HepG2 (cell line): ENCODE measurements around the gene FAM222A. TPM values are rescaled to one million over a fixed set of nuclear protein-coding genes. Genes with fewer than 3 reads are reported as not detected.

ENCODE experiments used
- ATAC-seq: fragments of 200-7000 bp; cut with Tn5 transposase; 3 replicates; pipeline ENCODE4 v1.9.1; 2020; ENCODE audit warnings: mild to moderate bottlenecking, moderate library complexity
- BruUV-seq: library from RNA; stranded (reverse); fragments of 400-500 nt; replicated peaks from 2 replicates; lab custom pipeline; 2021; lab: Mats Ljungman, UMichigan
- CTCF ChIA-PET: fragments of 300-600 bp; formaldehyde crosslinking; extraction: SDS; loops from one replicate; lab custom pipeline; 2021; ENCODE audit warnings: low total read pairs, inconsistent platforms, low intra/inter-chr PET ratio; lab: Yijun Ruan, JAX
- POLR2A ChIA-PET: fragments of 350-600 bp; sonication (Branson Sonifier 250); formaldehyde crosslinking; loops from one replicate; lab custom pipeline; 2020; ENCODE audit warnings: antibody characterized with exemption, inconsistent platforms; lab: Yijun Ruan, JAX
- DNase-seq: peaks from one replicate; pipeline ENCODE4 v3.0.0-alpha.2; 2015; ENCODE audit warnings: low spot score
- FAIRE-seq: peaks from 3 replicates; lab custom pipeline; 2011; peaks lifted over from hg19 to GRCh38; lab: Jason Lieb, UNC
- H2AFZ ChIP-seq: one replicate; pipeline ENCODE4 v1.6.1; 2011; ENCODE audit warnings: low read length, inconsistent platforms
- H3K27ac ChIP-seq: fragments of 300-600 bp; 3 replicates; pipeline ENCODE4 v1.8.0; 2011; ENCODE audit warnings: mixed run types, mild to moderate bottlenecking, mixed read lengths, low read length, inconsistent platforms; ENCODE audit not compliant: insufficient read depth; ENCODE audit errors: extremely low read length
- H3K27me3 ChIP-seq, 2 experiments: fragments of 200-600 bp in 1 of 2; 2 replicates in 1 of 2; 3 replicates in 1 of 2; pipeline versions ENCODE4 v1.6.0 to v1.8.0; 2011; ENCODE audit warnings: low read length in 2 of 2, mild to moderate bottlenecking in 2 of 2, moderate library complexity in 2 of 2, inconsistent platforms in 1 of 2; ENCODE audit not compliant: insufficient read depth in 2 of 2, control insufficient read depth in 1 of 2
- H3K36me3 ChIP-seq, 2 experiments: fragments of 200-600 bp in 1 of 2; replicated peaks in 1 of 2; 2 replicates in 1 of 2; 3 replicates in 1 of 2; pipeline versions ENCODE4 v1.5.1 to v1.8.0; 2011; ENCODE audit warnings: low read length in 2 of 2, inconsistent platforms in 1 of 2; ENCODE audit not compliant: insufficient read depth in 2 of 2, control insufficient read depth in 1 of 2
- H3K4me1 ChIP-seq: 2 replicates; pipeline ENCODE4 v1.5.1; 2012; ENCODE audit warnings: low read length, inconsistent platforms; ENCODE audit not compliant: insufficient read depth
- H3K4me2 ChIP-seq: 2 replicates; pipeline ENCODE4 v1.6.0; 2011; ENCODE audit warnings: low read depth, low read length, inconsistent platforms
- H3K4me3 ChIP-seq, 3 experiments: fragments of 200-600 bp in 1 of 3; sonication (generic), shearing (Covaris generic) in 1 of 3; replicated peaks in 1 of 3; 2 replicates each; pipeline ENCODE4 v1.5.1; 2011 to 2016; ENCODE audit warnings: low read length in 3 of 3, inconsistent platforms in 2 of 3, low read depth in 2 of 3, mild to moderate bottlenecking in 2 of 3, control low read depth in 1 of 3, mixed read lengths in 1 of 3; ENCODE audit not compliant: insufficient read depth in 1 of 3
- H3K79me2 ChIP-seq: one replicate; pipeline ENCODE4 v1.6.1; 2011; ENCODE audit warnings: low read length, inconsistent platforms; ENCODE audit not compliant: insufficient read depth
- H3K9ac ChIP-seq: 2 replicates; pipeline ENCODE4 v1.6.0; 2011; ENCODE audit warnings: mild to moderate bottlenecking, low read depth, low read length, inconsistent platforms; ENCODE audit not compliant: insufficient read depth
- H3K9me3 ChIP-seq: 2 replicates; pipeline ENCODE4 v1.5.1; 2012; ENCODE audit warnings: mild to moderate bottlenecking, low read length
- H4K20me1 ChIP-seq: 2 replicates; pipeline ENCODE4 v1.6.0; 2011; ENCODE audit warnings: inconsistent platforms, mild to moderate bottlenecking, low read length, moderate library complexity; ENCODE audit not compliant: insufficient read depth
- FOXO1 ChIP-seq: sonication (generic); formaldehyde crosslinking; IDR thresholded peaks from 2 replicates; pipeline ENCODE4 v1.4.0; 2020; ENCODE audit warnings: missing genetic modification reagents
- HNRNPL ChIP-seq: fragments of 200-400 bp; formaldehyde crosslinking; IDR thresholded peaks from 2 replicates; pipeline ENCODE4 v1.6.1; 2017; ENCODE audit warnings: mild to moderate bottlenecking, low read depth, low read length
- JDP2 ChIP-seq: sonication (generic); formaldehyde crosslinking; IDR thresholded peaks from 2 replicates; pipeline ENCODE4 v1.8.1; 2022; ENCODE audit warnings: missing genetic modification reagents, borderline replicate concordance
- MAFF ChIP-seq: IDR thresholded peaks from 2 replicates; pipeline ENCODE4 v1.6.1; 2011; ENCODE audit warnings: low read depth, low read length, improper control_type of control experiment
- MBD4 ChIP-seq: IDR thresholded peaks from 2 replicates; pipeline ENCODE4 v1.6.1; 2012; ENCODE audit warnings: low read length, inconsistent platforms, borderline replicate concordance
- SATB2 ChIP-seq: sonication (generic); formaldehyde crosslinking; IDR thresholded peaks from 2 replicates; pipeline ENCODE4 v1.5.0; 2020; ENCODE audit warnings: missing genetic modification reagents
- SMAD1 ChIP-seq: sonication (generic); formaldehyde crosslinking; IDR thresholded peaks from 2 replicates; pipeline ENCODE4 v1.4.0; 2020; ENCODE audit warnings: missing genetic modification reagents, low read depth, mild to moderate bottlenecking, borderline replicate concordance
- SMARCC2 ChIP-seq: fragments of 450-650 bp; IDR thresholded peaks from 2 replicates; pipeline ENCODE4 v1.6.1; 2017; ENCODE audit warnings: antibody characterized with exemption, mild to moderate bottlenecking
- THAP11 ChIP-seq: IDR thresholded peaks from 2 replicates; pipeline ENCODE4 v1.6.1; 2016; ENCODE audit warnings: missing biosample characterization, missing genetic modification reagents
- ZBTB8A ChIP-seq: sonication (generic); formaldehyde crosslinking; IDR thresholded peaks from 2 replicates; pipeline ENCODE4 v1.4.0; 2020; ENCODE audit warnings: mild to moderate bottlenecking, low read depth, missing genetic modification reagents, borderline replicate concordance
- ZMYM3 ChIP-seq: sonication (generic); formaldehyde crosslinking; IDR thresholded peaks from 2 replicates; pipeline ENCODE4 v1.5.1; 2020; ENCODE audit warnings: mild to moderate bottlenecking, missing genetic modification reagents
- ZNF124 ChIP-seq: sonication (generic); formaldehyde crosslinking; IDR thresholded peaks from 2 replicates; pipeline ENCODE4 v1.4.0; 2020; ENCODE audit warnings: missing genetic modification reagents
- ZNF367 ChIP-seq: sonication (generic); formaldehyde crosslinking; IDR thresholded peaks from 2 replicates; pipeline ENCODE4 v1.4.0; 2020; ENCODE audit warnings: missing genetic modification reagents, borderline replicate concordance
- ZNF557 ChIP-seq: sonication (generic); formaldehyde crosslinking; IDR thresholded peaks from 2 replicates; pipeline ENCODE4 v1.4.0; 2020; ENCODE audit warnings: missing genetic modification reagents
- ZNF652 ChIP-seq: IDR thresholded peaks from 2 replicates; pipeline ENCODE4 v1.6.1; 2016; ENCODE audit warnings: low read depth, borderline replicate concordance
- ZNF660 ChIP-seq: sonication (generic); formaldehyde crosslinking; IDR thresholded peaks from 2 replicates; pipeline ENCODE4 v1.5.1; 2020; ENCODE audit warnings: mild to moderate bottlenecking, low read depth, missing genetic modification reagents, borderline replicate concordance
- WGBS: methylation state at CpG from one replicate; pipeline ENCODE4 v1.1.6; 2017; ENCODE audit warnings: low lambda C conversion rate; 5-methylcytosine and 5-hydroxymethylcytosine counted together
- in situ Hi-C: cut with HindIII; loops from 2 replicates; pipeline ENCODE4 v1.10.0; 2017; ENCODE audit warnings: low pct_unique_long_range_greater_than_20kb; ENCODE audit not compliant: extremely low pct_ligation_motif_present
- intact Hi-C: fragments of 100-400 bp; cut with micrococcal nuclease; formaldehyde crosslinking; loops from one replicate; pipeline ENCODE4 v1.10.0; 2022; ENCODE audit not compliant: unreplicated experiment
- polyA plus RNA-seq, 8 experiments: library from polyadenylated mRNA; depleted of rRNA in 3 of 8; stranded (reverse) in 7 of 8; unstranded in 1 of 8; fragments of >200 nt; fragmentation: Illumina TruSeq in 4 of 8; extraction: Trizol in 4 of 8; gene quantifications; 2 replicates each; pipeline versions ENCODE4 v1.2.1 to v1.2.3, GENCODE V29; 2011 to 2016; ENCODE audit warnings: low read depth in 4 of 8, missing spikeins in 1 of 8, mixed read lengths in 1 of 8; ENCODE audit not compliant: insufficient read depth in 1 of 8
- total RNA-seq, 5 experiments: library from RNA; depleted of rRNA; stranded (reverse); fragments of >200 nt; fragmentation: Illumina TruSeq; extraction: Trizol; gene quantifications; 2 replicates each; pipeline ENCODE4 v1.2.3, GENCODE V29; 2016; ENCODE audit warnings: low read depth in 1 of 5
- TF ChIP-seq, protein P1 (sequence below): IDR thresholded peaks from 2 replicates; pipeline ENCODE4 v1.6.1; 2016; ENCODE audit warnings: low read depth, control low read depth
- TF ChIP-seq, protein P2 (sequence below): sonication (generic); formaldehyde crosslinking; IDR thresholded peaks from 2 replicates; pipeline ENCODE4 v1.9.0; 2022; ENCODE audit warnings: missing genetic modification reagents, mild to moderate bottlenecking, borderline replicate concordance
- TF ChIP-seq, protein P3 (sequence below): sonication (generic); formaldehyde crosslinking; IDR thresholded peaks from 2 replicates; pipeline ENCODE4 v1.9.0; 2022; ENCODE audit warnings: low read depth, missing genetic modification reagents
- TF ChIP-seq, protein P4 (sequence below): sonication (generic); formaldehyde crosslinking; IDR thresholded peaks from 2 replicates; pipeline ENCODE4 v1.4.0; 2020; ENCODE audit warnings: missing genetic modification reagents

FAM222A gene
- total and polyA plus RNA-seq, 2 of the 13 experiments (the other 11 are each of a cell fraction or from before 2014, with no cell fraction given), result 2.7 to 9.6 TPM

DNA sequence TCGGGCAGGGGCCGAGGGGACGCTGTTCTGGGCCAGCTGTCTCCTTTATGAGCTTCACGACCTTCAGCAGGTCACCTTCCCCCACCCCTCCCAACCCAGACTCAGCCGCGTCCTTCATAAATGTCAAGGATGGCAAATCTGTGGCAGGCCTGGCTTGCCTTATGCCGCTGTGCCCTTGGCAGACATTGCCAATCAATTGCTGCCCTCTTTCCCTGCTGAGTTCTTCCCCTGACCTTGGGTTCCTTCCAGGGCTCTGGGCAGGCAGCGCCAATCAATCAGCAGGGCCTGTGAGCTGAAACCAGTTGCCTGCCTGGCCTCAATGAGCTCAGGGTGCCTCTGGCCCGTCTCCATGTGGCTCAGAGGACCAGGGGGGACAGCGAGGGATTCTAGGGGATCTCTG is 7.7 kb downstream of the FAM222A start:
- FAIRE-seq, result no peak
- no peak overlapping the region for H3K4me3 ChIP-seq
- H3K79me2 ChIP-seq, result peaks cover 8% of the 10 kb centered on the region
- no peaks in the 10 kb centered on the region; a peak in 1 of 5 replicates for H3K36me3 ChIP-seq
- in situ Hi-C loops, result no loop called here
- CTCF ChIA-PET, result no interaction called here
- no peaks in the 10 kb centered on the region for H4K20me1 ChIP-seq
- H3K9ac ChIP-seq, result no peak overlapping the region
- POLR2A ChIA-PET, result interaction anchor here (1.6 to 1.7 kb wide), 2 partner anchors 10 to 31 kb away, joined by 6 to 7 read pairs; no protein-coding TSS in a partner anchor
- H3K4me2 ChIP-seq, result no peak overlapping the region
- 97% methylated on average over 10 of the region's 10 CpGs for WGBS
- no TSS peak for BruUV-seq
- peak overlapping the region; percentile 63 for H3K27ac ChIP-seq
- no peaks in the 10 kb centered on the region for H3K27me3 ChIP-seq
- no peak overlapping the region for H2AFZ ChIP-seq
- intact Hi-C loops, result no loop called here
- no peak for DNase-seq
- H3K4me1 ChIP-seq, result peaks cover 79% of the 10 kb centered on the region
- H3K9me3 ChIP-seq, result no peaks in the 10 kb centered on the region
- ATAC-seq, result no peak
- TF ChIP-seq JDP2 (CRISPR knock-in tag), result no peak
- no peak for TF ChIP-seq SMAD1 (CRISPR knock-in tag)
- TF ChIP-seq ZNF557 (CRISPR knock-in tag), result no peak
- TF ChIP-seq MBD4, result no peak
- no peak for TF ChIP-seq ZNF652
- no peak for TF ChIP-seq ZBTB8A (CRISPR knock-in tag)
- no peak for TF ChIP-seq ZNF124 (CRISPR knock-in tag)
- TF ChIP-seq ZNF367 (CRISPR knock-in tag), result no peak
- TF ChIP-seq ZNF660, result no peak
- TF ChIP-seq, protein P1, sequence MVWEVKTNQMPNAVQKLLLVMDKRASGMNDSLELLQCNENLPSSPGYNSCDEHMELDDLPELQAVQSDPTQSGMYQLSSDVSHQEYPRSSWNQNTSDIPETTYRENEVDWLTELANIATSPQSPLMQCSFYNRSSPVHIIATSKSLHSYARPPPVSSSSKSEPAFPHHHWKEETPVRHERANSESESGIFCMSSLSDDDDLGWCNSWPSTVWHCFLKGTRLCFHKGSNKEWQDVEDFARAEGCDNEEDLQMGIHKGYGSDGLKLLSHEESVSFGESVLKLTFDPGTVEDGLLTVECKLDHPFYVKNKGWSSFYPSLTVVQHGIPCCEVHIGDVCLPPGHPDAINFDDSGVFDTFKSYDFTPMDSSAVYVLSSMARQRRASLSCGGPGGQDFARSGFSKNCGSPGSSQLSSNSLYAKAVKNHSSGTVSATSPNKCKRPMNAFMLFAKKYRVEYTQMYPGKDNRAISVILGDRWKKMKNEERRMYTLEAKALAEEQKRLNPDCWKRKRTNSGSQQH, result no peak
- TF ChIP-seq FOXO1 (CRISPR knock-in tag), result no peak
- no peak for TF ChIP-seq MAFF
- TF ChIP-seq, protein P2, sequence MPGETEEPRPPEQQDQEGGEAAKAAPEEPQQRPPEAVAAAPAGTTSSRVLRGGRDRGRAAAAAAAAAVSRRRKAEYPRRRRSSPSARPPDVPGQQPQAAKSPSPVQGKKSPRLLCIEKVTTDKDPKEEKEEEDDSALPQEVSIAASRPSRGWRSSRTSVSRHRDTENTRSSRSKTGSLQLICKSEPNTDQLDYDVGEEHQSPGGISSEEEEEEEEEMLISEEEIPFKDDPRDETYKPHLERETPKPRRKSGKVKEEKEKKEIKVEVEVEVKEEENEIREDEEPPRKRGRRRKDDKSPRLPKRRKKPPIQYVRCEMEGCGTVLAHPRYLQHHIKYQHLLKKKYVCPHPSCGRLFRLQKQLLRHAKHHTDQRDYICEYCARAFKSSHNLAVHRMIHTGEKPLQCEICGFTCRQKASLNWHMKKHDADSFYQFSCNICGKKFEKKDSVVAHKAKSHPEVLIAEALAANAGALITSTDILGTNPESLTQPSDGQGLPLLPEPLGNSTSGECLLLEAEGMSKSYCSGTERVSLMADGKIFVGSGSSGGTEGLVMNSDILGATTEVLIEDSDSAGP, result peak; percentile 20; the same call in 1 of the 2 replicates
- no peak for TF ChIP-seq THAP11 (CRISPR knock-in tag)
- no peak for TF ChIP-seq SMARCC2
- TF ChIP-seq ZMYM3 (CRISPR knock-in tag), result no peak
- TF ChIP-seq, protein P3, sequence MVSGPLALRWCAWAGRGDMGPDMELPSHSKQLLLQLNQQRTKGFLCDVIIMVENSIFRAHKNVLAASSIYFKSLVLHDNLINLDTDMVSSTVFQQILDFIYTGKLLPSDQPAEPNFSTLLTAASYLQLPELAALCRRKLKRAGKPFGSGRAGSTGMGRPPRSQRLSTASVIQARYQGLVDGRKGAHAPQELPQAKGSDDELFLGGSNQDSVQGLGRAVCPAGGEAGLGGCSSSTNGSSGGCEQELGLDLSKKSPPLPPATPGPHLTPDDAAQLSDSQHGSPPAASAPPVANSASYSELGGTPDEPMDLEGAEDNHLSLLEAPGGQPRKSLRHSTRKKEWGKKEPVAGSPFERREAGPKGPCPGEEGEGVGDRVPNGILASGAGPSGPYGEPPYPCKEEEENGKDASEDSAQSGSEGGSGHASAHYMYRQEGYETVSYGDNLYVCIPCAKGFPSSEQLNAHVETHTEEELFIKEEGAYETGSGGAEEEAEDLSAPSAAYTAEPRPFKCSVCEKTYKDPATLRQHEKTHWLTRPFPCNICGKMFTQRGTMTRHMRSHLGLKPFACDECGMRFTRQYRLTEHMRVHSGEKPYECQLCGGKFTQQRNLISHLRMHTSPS (CRISPR knock-in tag), result peak; percentile 62; the same call in 1 of the 2 replicates
- TF ChIP-seq SATB2, result no peak
- TF ChIP-seq, protein P4, sequence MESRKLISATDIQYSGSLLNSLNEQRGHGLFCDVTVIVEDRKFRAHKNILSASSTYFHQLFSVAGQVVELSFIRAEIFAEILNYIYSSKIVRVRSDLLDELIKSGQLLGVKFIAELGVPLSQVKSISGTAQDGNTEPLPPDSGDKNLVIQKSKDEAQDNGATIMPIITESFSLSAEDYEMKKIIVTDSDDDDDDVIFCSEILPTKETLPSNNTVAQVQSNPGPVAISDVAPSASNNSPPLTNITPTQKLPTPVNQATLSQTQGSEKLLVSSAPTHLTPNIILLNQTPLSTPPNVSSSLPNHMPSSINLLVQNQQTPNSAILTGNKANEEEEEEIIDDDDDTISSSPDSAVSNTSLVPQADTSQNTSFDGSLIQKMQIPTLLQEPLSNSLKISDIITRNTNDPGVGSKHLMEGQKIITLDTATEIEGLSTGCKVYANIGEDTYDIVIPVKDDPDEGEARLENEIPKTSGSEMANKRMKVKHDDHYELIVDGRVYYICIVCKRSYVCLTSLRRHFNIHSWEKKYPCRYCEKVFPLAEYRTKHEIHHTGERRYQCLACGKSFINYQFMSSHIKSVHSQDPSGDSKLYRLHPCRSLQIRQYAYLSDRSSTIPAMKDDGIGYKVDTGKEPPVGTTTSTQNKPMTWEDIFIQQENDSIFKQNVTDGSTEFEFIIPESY (CRISPR knock-in tag), result peak; percentile 53; the same call in 1 of the 2 replicates
- TF ChIP-seq HNRNPL, result 0 out of 2 replicates have a peak, but pooled peaks have one; percentile 53
